CD4-positive, alpha-beta T cell treated with Interleukin-6 at 100 ng/mL for 8 hours (primary cell): ENCODE data around the gene KLHL26.
A peak's percentile ranks its signal among the peaks of the same experiment; 100 is the strongest.

ENCODE experiments used
- DNase-seq: peaks from one replicate; pipeline ENCODE4 v3.0.0-alpha.2; 2020; ENCODE audit warnings: mixed read lengths, low spot score

Gene KLHL26

GRCh38 chr19:18603255-18603957 is 33.4 kb upstream of the KLHL26 start:
- no peak for DNase-seq

GRCh38 chr19:18603958-18604819 is 32.6 kb upstream of the KLHL26 start:
- DNase-seq, result no peak

DNA sequence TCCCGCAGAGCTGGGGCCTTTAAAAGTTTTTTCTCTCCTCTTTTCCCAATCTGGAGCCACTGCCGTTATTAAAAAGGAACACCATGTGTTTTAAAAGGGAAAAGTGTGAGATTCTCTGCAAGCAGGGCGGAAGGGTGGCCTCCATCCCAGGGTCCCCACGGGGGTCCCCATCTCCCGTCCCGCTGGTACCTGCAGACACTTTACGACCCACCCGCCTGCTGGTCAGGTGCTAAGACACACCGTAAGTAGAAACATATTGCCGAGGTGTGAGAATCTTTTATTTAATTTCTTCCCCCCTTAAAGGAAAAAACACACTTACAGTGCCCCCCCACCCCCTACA is 32.0 kb upstream of the KLHL26 start:
- DNase-seq, result no peak

- no peak for DNase-seq
Observed at GRCh38 chr19:18605196-18605545, 31.7 kb upstream of the KLHL26 start.

DNA sequence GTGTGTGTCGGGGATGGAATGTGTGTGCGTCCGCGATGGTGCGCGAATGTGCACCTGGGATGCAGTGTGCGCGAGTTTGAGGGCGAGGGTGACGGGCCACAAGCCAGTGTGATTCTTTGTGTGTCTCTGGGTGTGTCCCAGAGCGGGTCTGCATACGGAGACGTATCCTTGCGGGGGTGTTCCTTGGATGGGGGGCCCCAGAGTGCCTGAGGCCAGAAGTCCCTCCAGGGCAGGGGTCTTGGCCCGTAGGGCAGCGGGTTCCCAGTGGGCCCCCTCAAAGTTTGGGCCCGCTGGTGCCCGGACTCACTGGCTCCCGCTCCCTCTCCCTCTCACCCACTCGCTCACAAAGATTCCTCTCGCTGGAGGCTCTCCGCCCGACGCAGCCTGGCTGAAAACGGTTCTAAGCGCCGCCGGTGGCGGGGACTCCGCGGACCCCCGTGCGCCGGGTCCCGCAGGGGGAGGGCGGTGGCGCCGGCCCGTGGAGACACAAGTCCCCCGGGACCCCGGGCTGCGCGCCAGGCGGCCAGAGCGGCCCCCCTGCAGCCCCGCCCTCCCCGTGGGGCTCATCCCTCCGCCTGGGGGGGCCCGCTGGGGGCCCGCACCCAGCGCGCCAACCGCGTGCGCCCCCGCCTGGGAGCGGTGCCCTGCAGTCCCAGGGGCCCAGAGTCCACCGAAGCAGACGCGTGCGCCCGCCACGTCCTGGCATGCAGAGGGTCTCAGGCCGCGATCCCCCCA is 31.1 kb upstream of the KLHL26 start:
- no peak for DNase-seq

- DNase-seq, result no peak
Observed at GRCh38 chr19:18606281-18607225, 30.3 kb upstream of the KLHL26 start, which contains the start of gene CRLF1. Gene CRLF1 (minus strand): TSS chr19:18606799. CDS start chr19:18606656, 143 bp downstream.

DNA sequence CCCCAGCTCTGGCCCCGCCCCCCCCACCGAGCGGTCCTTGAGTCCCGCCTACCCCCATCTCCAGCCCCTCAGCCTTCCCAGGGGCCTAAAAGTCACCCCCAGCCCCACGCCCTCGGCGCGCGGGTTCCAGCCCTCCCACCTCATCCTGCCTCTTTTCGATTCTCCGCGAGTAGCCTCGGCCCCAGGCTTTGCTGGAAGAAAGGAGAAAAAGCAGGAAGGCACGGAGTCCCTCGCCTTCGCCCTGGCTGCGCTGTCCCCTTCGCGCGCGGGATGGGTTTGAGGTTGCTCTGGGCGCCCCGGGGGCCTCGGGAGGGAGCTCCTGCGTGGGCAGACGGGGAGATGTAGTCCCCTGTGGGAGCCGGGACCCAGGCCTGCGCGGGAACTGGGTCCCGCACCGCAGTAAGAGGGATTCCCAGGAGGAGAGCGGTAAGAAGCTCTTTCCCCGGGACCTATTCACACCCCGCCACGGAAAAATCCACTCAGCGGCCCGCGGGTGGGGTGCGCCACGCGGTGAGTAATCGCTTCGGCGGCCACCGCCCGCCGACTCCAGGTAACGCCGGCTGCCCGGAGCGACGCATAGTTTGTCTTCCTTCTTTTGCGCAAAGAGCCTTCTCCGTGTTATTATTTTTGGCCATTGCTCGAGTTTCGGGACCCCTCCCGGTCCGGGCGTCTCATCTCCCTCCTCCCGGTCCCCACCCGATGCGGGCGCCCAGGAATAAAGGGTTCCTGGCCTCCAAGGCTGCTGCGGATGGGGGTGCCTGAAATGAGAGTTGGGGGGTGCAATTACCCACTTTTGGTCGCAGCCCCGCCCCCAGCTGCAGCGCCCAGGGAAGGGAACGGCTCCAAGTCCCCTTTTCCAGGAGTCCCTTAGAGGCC is 29.4 kb upstream of the KLHL26 start:
- DNase-seq, result no peak

DNA sequence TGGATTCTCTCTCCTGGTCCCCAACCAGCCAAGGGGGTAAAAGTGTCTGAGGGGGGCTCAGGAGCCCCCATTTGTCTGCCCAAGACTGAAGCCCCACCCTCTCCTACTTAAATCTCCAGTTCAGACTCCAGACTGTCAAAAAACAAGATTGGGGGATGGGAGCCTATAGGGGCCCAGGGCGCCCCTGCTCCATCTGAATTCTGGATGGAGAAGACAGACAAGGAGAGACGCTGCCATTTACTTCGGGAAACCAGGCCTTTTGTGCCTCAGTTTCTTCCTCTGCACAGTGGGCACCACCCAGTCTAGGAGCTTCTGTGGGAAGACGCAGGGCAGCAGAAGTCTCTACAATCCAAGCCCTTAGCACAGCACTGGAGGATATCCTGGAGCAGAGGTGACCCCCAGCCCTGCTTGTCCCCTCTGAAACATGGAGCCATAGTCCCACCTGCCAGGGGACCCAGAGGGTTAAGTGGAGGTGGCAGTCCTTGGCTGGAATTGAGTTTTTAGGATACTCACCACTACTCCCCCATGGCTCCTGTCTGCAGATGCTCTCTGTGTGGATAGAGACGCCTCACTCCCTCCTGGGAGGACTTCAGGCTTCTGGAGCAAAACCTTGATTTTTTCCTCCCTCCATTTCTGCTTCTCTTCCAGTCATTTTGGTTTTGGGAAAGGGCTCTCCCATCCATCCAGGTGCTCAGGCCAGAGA is 28.6 kb upstream of the KLHL26 start:
- DNase-seq, result no peak

- DNase-seq, result no peak
Observed at GRCh38 chr19:18608805-18609716, 27.8 kb upstream of the KLHL26 start.

GRCh38 chr19:18609717-18610051 is 27.1 kb upstream of the KLHL26 start:
- no peak for DNase-seq

GRCh38 chr19:18610245-18610555 is 26.6 kb upstream of the KLHL26 start:
- no peak for DNase-seq

GRCh38 chr19:18610556-18611326 is 26.1 kb upstream of the KLHL26 start:
- DNase-seq, result no peak

- no peak for DNase-seq
Observed at GRCh38 chr19:18611327-18612050, 25.3 kb upstream of the KLHL26 start.

DNA sequence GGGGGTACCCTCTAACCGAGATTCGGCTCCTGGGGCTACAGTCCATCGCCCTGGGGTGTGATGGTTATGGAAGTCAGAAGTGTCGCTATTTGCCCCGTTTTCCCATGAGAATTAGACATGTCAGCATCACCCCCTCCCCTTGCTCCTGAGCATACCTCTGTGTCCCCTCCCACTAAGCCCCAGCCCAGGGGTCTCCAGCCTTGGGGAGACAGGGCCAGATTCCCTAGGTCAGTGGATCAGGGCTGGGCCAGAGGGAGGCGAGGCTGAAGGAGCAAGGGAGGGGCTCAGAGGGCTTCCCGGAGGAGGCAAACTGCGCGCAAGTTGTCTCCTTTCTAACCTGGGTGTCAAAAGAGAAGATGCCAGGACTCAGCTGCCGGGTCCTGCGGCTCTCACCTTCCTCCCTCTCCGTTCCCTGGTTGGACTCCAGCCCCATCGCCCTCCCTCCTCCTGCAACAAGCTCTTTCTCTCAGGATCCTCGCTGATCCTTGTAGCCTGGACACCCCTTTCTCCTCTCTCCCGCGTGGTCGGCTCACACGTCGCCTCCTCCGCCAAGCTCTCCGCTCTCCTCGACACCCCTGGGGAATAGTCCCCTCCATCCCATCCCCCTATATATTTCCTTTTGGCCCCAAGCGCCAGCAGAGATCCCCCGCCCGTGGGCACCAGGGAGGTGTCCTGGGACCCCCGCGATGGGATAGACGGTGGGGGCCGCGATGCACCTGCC is 24.6 kb upstream of the KLHL26 start:
- DNase-seq, result no peak

DNA sequence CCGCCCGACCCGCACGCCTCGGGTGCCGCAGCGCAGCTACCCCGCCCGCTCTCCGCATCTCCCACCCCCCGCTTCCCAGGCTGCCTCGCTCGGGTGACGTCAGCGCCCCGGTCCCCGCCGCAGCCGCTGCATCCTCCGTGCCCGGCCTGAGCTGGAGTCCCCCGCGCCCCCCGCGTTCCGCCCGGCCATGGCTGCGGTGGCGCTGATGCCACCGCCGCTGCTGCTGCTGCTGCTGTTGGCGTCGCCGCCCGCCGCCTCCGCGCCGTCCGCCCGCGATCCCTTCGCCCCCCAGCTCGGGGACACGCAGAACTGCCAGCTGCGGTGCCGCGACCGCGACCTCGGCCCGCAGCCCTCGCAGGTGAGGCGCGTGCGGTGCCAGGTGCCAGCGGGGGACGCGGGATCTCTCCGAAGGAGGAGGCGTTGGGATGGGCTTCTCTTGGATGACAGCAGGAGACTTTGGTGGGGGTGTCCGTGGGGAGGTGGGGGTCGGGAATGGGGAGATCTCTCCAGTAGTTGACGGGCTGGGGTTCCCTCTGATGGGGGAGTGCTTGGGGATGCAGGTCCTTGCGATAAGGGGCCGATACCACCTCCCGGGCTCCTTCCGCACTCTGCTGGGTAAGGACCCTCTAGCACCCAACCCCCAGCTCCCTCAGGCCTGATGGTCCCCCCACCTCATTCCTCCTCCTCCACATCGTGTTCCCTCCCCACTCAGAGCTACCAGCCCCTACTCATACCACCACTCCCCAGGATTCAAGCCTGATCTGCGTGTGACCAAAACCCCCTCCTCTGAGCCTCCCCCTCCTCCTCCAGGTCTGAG is 23.8 kb upstream of the KLHL26 start, which contains the start of gene TMEM59L:
Gene TMEM59L (plus strand): TSS at position 99 of the 817 bp plus-strand sequence. CDS start 89 bp downstream, at position 188.
- DNase-seq, result peak; percentile 45

DNA sequence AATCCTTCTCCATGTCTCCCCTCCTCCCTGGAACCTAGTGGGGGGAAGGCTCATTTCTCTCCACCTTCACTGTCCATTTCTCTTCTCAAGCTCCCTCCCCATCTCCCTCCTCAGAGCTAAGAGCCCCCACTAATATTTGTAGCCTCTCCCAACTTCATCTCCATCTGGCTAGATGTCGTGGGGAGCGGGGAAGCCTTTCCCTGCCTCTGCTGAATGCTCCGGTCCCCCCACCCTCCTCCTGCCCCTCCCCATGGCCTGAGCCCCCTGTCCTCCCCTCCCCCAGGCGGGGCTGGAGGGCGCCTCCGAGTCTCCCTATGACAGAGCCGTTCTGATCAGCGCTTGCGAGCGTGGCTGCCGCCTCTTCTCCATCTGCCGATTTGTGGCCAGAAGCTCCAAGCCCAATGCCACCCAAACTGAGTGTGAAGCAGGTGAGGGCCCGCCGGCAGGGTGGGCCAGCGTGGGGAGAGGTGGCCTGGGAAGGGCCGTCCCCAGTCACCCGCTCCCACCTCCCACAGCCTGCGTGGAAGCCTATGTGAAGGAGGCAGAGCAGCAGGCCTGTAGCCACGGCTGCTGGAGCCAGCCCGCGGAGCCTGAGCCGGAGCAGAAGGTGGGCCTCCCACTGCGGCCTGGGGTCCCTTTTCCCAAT is 23.1 kb upstream of the KLHL26 start:
- no peak for DNase-seq
